Omental fat pad (tissue), 4 donors: Measurements from ENCODE around the gene GRIP2. TPM values are rescaled to one million over a fixed set of nuclear protein-coding genes. Genes with fewer than 3 reads are reported as not detected.

Experiments
- ATAC-seq: fragments of 150-250 bp; one replicate; pipeline ENCODE4 v1.9.1; 2016; ENCODE audit warnings: mild to moderate bottlenecking, moderate library complexity; ENCODE audit not compliant: low FRiP score
- DNase-seq: peaks from one replicate; pipeline ENCODE4 v3.0.0-alpha.2; 2019; ENCODE audit warnings: low spot score
- total RNA-seq, 4 donors: library from RNA; depleted of rRNA; stranded (reverse); fragments of >200 nt; gene quantifications; one replicate each; pipeline ENCODE4 v1.1.0, GENCODE V29; 2016
- TF ChIP-seq, protein P1 (sequence below), 3 donors: fragments of 450-650 bp; IDR thresholded peaks; one replicate each; pipeline ENCODE4 v1.5.1; 2016 to 2017; ENCODE audit warnings: antibody characterized with exemption in 3 of 3, mild to moderate bottlenecking in 3 of 3, moderate library complexity in 2 of 3

The GRIP2 gene
- total RNA-seq, 4 donors from 2014 or later, result 0.69 to 2.6 (median 1.2) TPM

DNA sequence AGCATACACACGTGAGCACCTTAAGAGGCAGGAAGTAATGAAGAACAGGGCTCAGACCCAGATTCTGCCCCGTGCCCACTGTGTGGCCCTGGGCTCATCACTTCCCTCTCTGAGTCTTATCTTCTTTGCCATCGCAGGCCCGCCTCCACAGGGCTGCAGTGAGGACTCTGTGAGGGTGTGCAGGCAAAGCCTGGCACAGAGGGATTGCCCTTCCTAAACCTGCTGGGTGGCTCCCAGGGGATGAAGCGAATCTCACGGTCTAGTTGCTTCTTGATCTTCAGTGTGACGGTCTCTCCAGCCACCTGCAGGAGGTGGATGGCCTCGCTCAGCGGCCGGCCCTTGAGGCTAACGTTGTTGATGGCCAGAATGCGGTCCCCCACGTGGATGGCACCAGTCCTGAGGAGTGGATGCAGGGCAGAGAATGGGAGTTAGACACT is 32.8 kb downstream of the GRIP2 start:
- TF ChIP-seq, protein P1, sequence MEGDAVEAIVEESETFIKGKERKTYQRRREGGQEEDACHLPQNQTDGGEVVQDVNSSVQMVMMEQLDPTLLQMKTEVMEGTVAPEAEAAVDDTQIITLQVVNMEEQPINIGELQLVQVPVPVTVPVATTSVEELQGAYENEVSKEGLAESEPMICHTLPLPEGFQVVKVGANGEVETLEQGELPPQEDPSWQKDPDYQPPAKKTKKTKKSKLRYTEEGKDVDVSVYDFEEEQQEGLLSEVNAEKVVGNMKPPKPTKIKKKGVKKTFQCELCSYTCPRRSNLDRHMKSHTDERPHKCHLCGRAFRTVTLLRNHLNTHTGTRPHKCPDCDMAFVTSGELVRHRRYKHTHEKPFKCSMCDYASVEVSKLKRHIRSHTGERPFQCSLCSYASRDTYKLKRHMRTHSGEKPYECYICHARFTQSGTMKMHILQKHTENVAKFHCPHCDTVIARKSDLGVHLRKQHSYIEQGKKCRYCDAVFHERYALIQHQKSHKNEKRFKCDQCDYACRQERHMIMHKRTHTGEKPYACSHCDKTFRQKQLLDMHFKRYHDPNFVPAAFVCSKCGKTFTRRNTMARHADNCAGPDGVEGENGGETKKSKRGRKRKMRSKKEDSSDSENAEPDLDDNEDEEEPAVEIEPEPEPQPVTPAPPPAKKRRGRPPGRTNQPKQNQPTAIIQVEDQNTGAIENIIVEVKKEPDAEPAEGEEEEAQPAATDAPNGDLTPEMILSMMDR (IDR thresholded peaks at IDR 0.05), result no peak
- ATAC-seq (no peak), DNase-seq (no peak)

DNA sequence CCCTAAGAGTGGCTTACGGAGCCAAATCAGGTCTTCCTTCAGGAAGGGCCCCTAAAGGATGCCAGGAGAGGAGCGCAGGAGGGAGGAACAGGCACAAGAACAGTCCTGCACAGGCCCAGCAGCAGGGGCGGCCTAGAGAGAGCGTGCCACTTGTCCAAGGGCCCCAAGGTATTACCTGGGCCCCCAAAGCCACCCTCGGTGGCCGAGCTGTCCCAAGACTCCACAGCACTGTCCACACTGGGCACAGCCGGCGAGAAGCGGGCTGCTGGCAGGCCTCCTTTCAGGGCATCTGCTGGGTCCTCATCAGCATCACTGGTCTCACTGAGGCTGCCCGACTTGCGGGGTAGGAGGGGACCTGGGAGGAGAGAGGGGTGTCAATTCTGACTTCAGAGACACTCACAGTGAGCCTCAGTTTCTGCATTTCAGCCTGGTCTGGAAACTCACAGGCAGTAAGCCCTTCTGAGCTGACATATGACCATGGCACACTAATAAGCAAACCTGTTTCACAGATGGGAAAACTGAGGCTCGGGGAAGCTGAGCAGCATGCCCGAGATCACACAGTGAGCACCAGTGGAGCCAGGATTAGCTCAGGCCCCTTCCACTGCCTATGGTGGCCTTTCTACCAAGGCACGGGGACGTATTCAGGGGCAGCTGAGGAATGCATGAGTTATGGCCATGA is 33.4 kb downstream of the GRIP2 start:
- ATAC-seq (no peak), DNase-seq (no peak)
- TF ChIP-seq, protein P1 (IDR thresholded peaks at IDR 0.05), result no peak

DNA sequence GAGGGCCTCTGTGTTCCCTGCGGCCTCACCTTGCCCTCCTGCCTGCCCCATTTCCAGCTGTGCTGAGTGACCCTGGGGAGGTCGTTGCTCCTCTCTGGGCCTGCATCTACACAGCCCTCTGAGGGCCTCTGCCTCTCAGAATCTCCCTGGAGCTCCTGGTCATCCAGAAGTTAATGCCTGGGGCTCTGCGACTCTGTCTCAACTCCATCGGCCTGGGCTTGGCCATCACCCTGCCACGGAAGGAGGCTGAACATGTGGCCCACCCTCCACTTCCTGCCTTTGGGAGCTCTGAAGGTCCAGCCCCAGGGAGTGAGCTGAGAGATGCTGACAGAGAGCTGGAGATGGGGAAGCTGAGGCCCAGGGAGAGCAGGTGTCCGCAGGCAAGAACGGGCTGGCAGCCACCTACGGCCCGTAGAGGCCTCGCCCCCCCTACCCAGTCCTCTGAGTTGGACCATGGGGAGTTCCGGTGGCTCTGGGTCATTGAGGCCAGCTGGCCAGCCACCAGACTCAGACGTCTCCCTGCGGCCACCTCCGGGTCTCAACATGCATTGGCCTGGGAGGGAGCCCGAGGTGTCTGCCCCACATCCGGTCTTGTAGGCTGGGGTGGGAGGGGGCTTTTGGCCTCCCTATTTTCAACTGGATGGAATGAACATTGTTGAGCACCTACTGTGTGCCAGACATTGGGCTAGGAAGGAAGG is 34.2 kb downstream of the GRIP2 start:
- ATAC-seq (no peak), DNase-seq (no peak)
- TF ChIP-seq, protein P1 (IDR thresholded peaks at IDR 0.05), result no peak

DNA sequence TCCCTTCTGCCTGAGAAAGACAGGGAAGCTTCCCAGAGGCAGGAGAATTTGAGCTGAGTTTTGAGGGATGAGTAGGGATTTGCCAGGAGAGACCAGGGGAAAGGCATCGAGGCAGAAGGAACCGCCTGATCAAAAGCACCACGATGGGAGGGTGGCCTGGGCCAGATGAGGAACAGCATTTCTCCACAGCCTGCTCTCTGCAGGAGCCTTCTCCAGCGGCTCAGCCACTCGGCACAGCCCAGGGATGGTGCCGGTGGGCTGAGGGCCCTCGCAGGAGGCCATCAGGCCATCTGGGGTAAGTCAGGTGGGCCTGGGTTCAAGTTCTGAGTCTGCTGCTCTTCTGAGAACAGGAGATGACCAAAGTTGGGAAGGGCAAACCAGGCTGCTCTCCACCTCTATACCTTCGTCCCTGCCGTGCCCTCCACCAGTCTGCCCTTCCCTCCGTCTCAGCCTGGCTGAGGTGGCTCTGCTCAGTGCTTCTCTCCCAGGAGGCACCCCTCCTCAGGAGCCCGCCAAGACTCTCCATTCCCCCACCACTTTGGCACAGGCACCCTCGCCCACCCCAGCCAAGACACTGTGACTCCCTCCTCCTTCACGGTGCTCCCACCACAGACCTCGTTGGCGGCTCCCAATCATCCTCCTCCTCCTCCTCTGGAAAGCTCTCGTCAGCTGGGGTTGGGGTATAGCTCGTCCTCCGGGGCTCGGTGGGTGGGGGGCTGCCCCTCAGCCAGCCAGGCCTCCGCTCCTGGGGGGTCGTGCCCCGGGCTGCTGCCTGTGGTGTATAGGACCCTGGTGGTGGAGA is 34.9 kb downstream of the GRIP2 start:
- ATAC-seq, result no peak
- no peak for DNase-seq
- TF ChIP-seq, protein P1 (IDR thresholded peaks at IDR 0.05), result no peak

DNA sequence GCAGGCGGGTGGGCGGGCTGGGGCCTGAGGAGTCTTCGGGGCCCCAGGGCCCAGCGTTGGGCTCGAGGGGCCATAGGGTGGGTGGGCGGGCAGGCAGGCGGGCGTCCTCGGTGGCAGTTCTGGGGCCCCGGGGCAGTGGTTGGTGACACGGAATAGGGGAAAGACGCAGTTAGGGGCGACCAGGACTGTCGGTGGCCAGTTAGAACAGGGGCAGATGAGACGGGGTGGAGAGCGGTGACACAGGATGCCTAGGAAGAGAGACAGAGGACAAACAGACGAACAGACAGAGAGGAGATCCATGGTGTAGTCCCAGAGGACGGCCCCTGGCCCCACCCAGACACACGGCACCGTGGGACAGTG is 36.5 kb downstream of the GRIP2 start:
- no peak for ATAC-seq
- TF ChIP-seq, protein P1 (IDR thresholded peaks at IDR 0.05), result no peak

DNA sequence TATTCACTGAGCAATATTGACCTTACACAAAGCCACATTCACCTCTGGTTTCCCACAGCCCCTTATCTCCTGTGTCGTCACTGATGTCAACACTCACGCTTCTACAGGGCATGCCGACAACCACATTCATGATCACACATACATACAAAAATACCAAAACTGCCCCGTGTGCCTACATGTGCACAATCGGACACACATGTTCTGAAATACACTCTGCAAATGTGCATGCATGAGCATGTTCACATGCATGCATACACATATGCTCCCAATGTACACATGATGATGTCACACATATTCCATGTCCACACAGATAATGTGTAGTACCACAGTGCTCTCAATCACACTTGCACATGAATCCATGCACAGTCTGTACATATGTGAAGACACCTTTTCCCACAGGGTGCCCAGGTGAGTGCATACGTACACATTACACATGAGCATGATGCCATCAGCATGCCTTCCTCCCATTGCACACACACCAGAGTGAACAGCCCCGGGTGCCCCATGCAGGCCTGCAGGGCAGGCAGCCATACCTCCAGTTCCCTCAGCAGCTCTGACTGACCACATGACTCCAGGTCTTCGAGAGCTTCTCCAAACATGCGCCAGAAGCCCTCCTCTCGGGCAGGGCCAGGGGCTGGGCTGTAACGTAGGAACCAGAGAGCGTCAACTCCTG is 37.0 kb downstream of the GRIP2 start:
- DNase-seq, result no peak

More for the DNA sequence above, 36.5 kb downstream of the GRIP2 start:
- DNase-seq, result no peak

More for the DNA sequence above, 37.0 kb downstream of the GRIP2 start:
- TF ChIP-seq, protein P1 (IDR thresholded peaks at IDR 0.05), result no peak
- ATAC-seq, result no peak
